Measurements from ENCODE around the gene ZNF184. TPM values are rescaled to one million over a fixed set of nuclear protein-coding genes. Genes with fewer than 3 reads are reported as not detected.

Gene ZNF184
- total and polyA plus RNA-seq, 2 of the 4 experiments (the other 2 are of a cell fraction), result 2.8 to 8.1 TPM

GRCh38 chr6:27472182-27472616 lies 706 bp downstream of the ZNF184 start:
- Histone ChIP-seq H4K5ac (ENCODE audit: low read depth, low read length) (peak overlapping the region; percentile 46), H4K91ac (ENCODE audit: insufficient read depth, low read depth, low read length) (peak overlapping the region; percentile 2; the same call in 1 of the 2 replicates), H4K8ac (ENCODE audit: low read depth in 2 of 2, low read length in 2 of 2) (peak overlapping the region; percentile 58 to 77), H3K23ac (ENCODE audit: low read depth, low read length) (peak overlapping the region; percentile 6; the same call in 1 of the 2 replicates), H3K36me3 (ENCODE audit: control insufficient read depth, insufficient read depth, low read length) (peaks cover 5% of the 10 kb centered on the region), H3K79me1 (ENCODE audit: low read depth in 1 of 2, low read length in 2 of 2) (peaks cover 10 to 12% of the 10 kb centered on the region in 2 experiments; a peak in 3 of 4 replicates), H2BK5ac (ENCODE audit: low read depth, low read length, poor library complexity, severe bottlenecking) (peak overlapping the region; percentile 63), H3K4ac (ENCODE audit: low read depth, low read length) (peak overlapping the region; percentile 90), H2BK120ac (ENCODE audit: low read depth, low read length) (0 out of 2 replicates have a peak overlapping the region, but pooled peaks have one; percentile 6), H3K4me3 (ENCODE audit: insufficient read depth, low read depth, low read length) (peak overlapping the region; percentile 60), H2AFZ (replicated peaks; ENCODE audit: low read length, poor library complexity) (peak overlapping the region; percentile 99), H3K56ac (ENCODE audit: extremely low read depth, insufficient read depth, low read length) (peak overlapping the region; percentile 70), H3K18ac (ENCODE audit: low read depth, low read length) (no peak overlapping the region), H2AK9ac (replicated peaks; ENCODE audit: low read depth, low read length, poor library complexity) (peak overlapping the region; percentile 94), H3K9ac (ENCODE audit: low read depth, low read length) (peak overlapping the region; percentile 63), H3K27me3 (ENCODE audit: control insufficient read depth, insufficient read depth, low read length) (no peaks in the 10 kb centered on the region), H2BK20ac (ENCODE audit: low read depth, low read length) (no peak overlapping the region; the same call in 1 of the 2 replicates), H3K9me3 (ENCODE audit: control insufficient read depth, insufficient read depth, low read length) (no peaks in the 10 kb centered on the region), H3K27ac (ENCODE audit: insufficient read depth, low read length) (peak overlapping the region; percentile 74), H4K20me1 (ENCODE audit: insufficient read depth, low read length) (no peaks in the 10 kb centered on the region), H2BK15ac (ENCODE audit: low read depth, low read length) (0 out of 3 replicates have a peak overlapping the region, but pooled peaks have one; percentile 5), H3K4me1 (ENCODE audit: control insufficient read depth, insufficient read depth, low read length) (no peaks in the 10 kb centered on the region), H3K9me1 (ENCODE audit: insufficient read depth, low read length) (no peaks in the 10 kb centered on the region), H3K4me2 (ENCODE audit: low read depth, low read length) (peak overlapping the region; percentile 71), H3K14ac (replicated peaks; ENCODE audit: low read depth, low read length) (peak overlapping the region; percentile 75), H2AK5ac (ENCODE audit: low read depth, low read length) (peak overlapping the region; percentile 13)
- POLR2A ChIA-PET (ENCODE audit: unreplicated experiment), result no interaction called here
- no peak; the same call in 1 of the 2 replicates for TF ChIP-seq POLR2A (IDR thresholded peaks at IDR 0.05; ENCODE audit: low read depth, low read length)
- no peak for TF ChIP-seq RFX5 (IDR thresholded peaks at IDR 0.05; ENCODE audit: low read depth, low read length)
- no peak for TF ChIP-seq SMC3 (IDR thresholded peaks at IDR 0.05; ENCODE audit: low read depth, low read length)
- no peak for TF ChIP-seq CHD1 (IDR thresholded peaks at IDR 0.05; ENCODE audit: low read depth, low read length)
- no peak for TF ChIP-seq MAFK (IDR thresholded peaks at IDR 0.05; ENCODE audit: low read depth, low read length)
- CTCF ChIA-PET, result interaction anchor here (0.6 kb wide), 1 partner anchor 357 kb away, joined by 3 read pairs; no protein-coding TSS in a partner anchor
- intact Hi-C loops (cut with micrococcal nuclease), result loop anchor here (5.0 to 10.0 kb wide), 5 partner anchors 190 to 1473 kb away; no protein-coding TSS in a partner anchor
- peak; percentile 30 for ATAC-seq (ENCODE audit: low read depth)
- in situ Hi-C loops (cut with MboI; ENCODE audit: low sequenced_read_pairs), result loop anchor here (10.0 kb wide), 2 partner anchors 307 to 423 kb away; a partner anchor contains a TSS
- no CpG with 5 or more reads among the region's 13 CpGs for WGBS, 2 experiments (ENCODE audit: extremely low coverage in 2 of 2, insufficient read length in 1 of 2)
- dilution Hi-C loops (cut with HindIII; ENCODE audit: low sequenced_read_pairs, unreplicated experiment), result no loop called here
- no TSS peak for BruUV-seq (replicated peaks)
- peak; percentile 87 for DNase-seq

All from IMR-90 (cell line).